ENCODE data around the gene MAZ. TPM values are rescaled to one million over a fixed set of nuclear protein-coding genes. Genes with fewer than 3 reads are reported as not detected.
"Not testable (repeated sequence)": the region's sequence is repeated elsewhere in the genome, so short reads cannot be mapped to it uniquely, and the experiment has no call there.

Gene MAZ
- total and polyA plus RNA-seq, 2 experiments from 2014 or later = 186 to 310 TPM

GRCh38 chr16:29779474-29779873 is 26.9 kb upstream of the MAZ start:
- no peak for TF ChIP-seq CTCF (IDR thresholded peaks at IDR 0.05; ENCODE audit: low read depth, low read length)
- H3K4me3 ChIP-seq = no peak overlapping the region
- H3K27ac ChIP-seq = no peak overlapping the region
- H3K4me1 ChIP-seq (ENCODE audit: low read depth) = no peaks in the 10 kb centered on the region
- DNase-seq (ENCODE audit: low read depth in 1 of 2, low spot score in 1 of 2) = no peak
- H3K27me3 ChIP-seq = no peaks in the 10 kb centered on the region
- no peaks in the 10 kb centered on the region for H3K9me3 ChIP-seq (ENCODE audit: low read depth)
- H3K36me3 ChIP-seq = no peaks in the 10 kb centered on the region

DNA sequence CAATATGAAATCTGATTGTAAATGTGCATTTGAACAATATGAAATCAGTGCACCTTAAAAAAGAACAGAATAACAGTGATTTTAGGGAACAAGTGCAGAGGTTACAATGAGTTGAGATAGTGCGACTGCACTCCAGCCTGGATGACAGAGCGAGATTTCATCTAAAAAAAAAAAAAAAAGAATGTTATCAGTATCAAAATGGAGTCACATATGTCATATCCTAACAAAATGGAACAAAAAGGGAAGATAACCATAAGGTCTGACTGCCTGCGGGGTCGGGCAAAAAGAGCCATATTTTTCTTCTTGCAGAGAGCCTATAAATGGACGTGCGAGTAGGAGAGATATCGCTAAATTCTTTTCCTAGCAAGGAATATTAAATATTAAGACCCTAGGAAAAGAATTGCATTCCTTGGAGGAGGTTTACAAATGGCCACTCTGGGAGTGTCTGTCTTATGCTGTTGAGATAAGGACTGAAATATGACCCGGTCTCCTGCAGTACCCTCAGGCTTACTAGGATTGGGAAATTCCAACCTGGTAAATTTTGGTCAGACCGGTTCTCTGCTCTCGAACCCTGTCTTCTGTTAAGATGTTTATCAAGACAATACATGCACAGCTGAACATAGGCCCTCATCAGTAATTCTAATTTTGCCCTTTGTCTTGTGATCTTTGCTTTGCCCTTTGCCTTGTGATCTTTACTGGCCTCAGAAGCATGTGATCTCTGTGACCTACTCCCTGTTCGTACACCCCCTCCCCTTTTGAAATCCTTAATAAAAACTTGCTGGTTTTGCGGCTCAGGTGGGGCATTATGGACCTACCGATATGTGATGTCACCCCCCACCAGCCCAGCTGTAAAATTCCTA is 23.0 kb upstream of the MAZ start:
- H3K36me3 ChIP-seq; H3K4me1 ChIP-seq (ENCODE audit: low read depth); H3K4me3 ChIP-seq; H3K27ac ChIP-seq; DNase-seq (ENCODE audit: low read depth in 1 of 2, low spot score in 1 of 2); H3K9me3 ChIP-seq (ENCODE audit: low read depth); H3K27me3 ChIP-seq: not testable (repeated sequence)

DNA sequence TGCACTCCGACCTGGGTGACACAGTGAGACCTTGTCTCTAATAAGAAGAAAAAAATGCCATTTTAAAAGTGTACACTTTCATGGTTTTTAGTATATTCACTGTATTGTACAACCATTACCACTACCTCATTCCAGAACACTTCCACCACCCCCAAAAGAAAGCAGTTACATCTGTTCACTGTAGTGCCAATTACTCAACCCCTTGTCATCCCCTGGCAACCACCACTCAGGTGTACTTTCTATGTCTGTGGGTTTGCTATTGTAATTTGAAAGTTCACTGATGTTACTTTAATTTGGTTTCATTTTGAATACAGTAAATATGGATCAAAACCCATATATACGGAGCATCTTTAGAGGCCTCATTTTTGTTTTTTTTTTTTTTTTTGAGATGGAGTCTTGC is 22.2 kb upstream of the MAZ start:
- Histone ChIP-seq H3K36me3 (no peaks in the 10 kb centered on the region), H3K27me3 (no peaks in the 10 kb centered on the region), H3K4me1 (ENCODE audit: low read depth) (no peaks in the 10 kb centered on the region), H3K27ac (no peak overlapping the region), H3K9me3 (ENCODE audit: low read depth) (no peaks in the 10 kb centered on the region), H3K4me3 (no peak overlapping the region)
- no peak for TF ChIP-seq CTCF (IDR thresholded peaks at IDR 0.05; ENCODE audit: low read depth, low read length)
- no peak for DNase-seq (ENCODE audit: low read depth in 1 of 2, low spot score in 1 of 2)

GRCh38 chr16:29784901-29785500 is 21.3 kb upstream of the MAZ start:
- Histone ChIP-seq H3K27me3 (no peaks in the 10 kb centered on the region), H3K36me3 (no peaks in the 10 kb centered on the region), H3K4me1 (ENCODE audit: low read depth) (peaks cover 3% of the 10 kb centered on the region), H3K27ac (no peak overlapping the region), H3K4me3 (no peak overlapping the region), H3K9me3 (ENCODE audit: low read depth) (no peaks in the 10 kb centered on the region)
- peak; percentile 88 for TF ChIP-seq CTCF (IDR thresholded peaks at IDR 0.05; ENCODE audit: low read depth, low read length)
- peak; percentile 61 to 85 for DNase-seq (ENCODE audit: low read depth in 1 of 2, low spot score in 1 of 2)

- not testable (repeated sequence) for H3K4me1 ChIP-seq (ENCODE audit: low read depth); DNase-seq (ENCODE audit: low read depth in 1 of 2, low spot score in 1 of 2); H3K4me3 ChIP-seq; H3K36me3 ChIP-seq; H3K27ac ChIP-seq; H3K9me3 ChIP-seq (ENCODE audit: low read depth); H3K27me3 ChIP-seq
These were observed 19.2 kb upstream of the MAZ start for GRCh38 chr16:29787155-29787554.

DNA sequence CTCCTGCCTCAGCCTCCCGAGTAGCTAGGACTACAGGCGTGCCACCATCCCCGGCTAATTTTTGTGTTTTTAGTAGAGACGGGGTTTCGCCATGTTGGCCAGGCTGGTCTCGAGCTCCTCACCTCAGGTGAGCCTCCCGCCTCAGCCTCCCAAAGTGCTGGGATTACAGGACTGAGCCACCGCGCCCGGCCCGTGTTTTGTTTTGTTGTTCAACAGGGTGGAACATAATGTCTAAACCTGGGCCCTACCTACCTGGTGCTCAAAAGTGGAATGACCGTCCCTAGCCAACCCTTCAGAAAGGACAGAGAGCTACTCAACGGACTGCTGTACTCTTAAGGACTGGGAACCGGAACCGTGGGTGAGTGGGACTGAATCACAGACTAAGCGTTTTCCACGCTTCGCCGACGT is 16.6 kb upstream of the MAZ start:
- Histone ChIP-seq H3K4me3 (peak overlapping the region; percentile 36), H3K27ac (peak overlapping the region; percentile 87), H3K27me3 (no peaks in the 10 kb centered on the region), H3K4me1 (ENCODE audit: low read depth) (peaks cover 9% of the 10 kb centered on the region), H3K9me3 (ENCODE audit: low read depth) (no peaks in the 10 kb centered on the region), H3K36me3 (no peaks in the 10 kb centered on the region)
- no peak for TF ChIP-seq CTCF (IDR thresholded peaks at IDR 0.05; ENCODE audit: low read depth, low read length)
- no peak for DNase-seq (ENCODE audit: low read depth in 1 of 2, low spot score in 1 of 2)

Measured in cardiac muscle cell (in vitro differentiated cells and primary cell).